Loucy (cell line): ENCODE measurements around the gene SRD5A3.

Experiments
- EZH2phosphoT487 ChIP-seq: fragments of 200-600 bp; IDR thresholded peaks from 2 replicates; pipeline ENCODE4 v1.6.1; 2018; ENCODE audit warnings: antibody characterized with exemption, mild to moderate bottlenecking, moderate library complexity, borderline replicate concordance
- TF ChIP-seq, protein P1 (sequence below): fragments of 200-600 bp; sonication (generic); conservative IDR thresholded peaks from 2 replicates; pipeline ENCODE4 v1.5.1; 2014; ENCODE audit warnings: mild to moderate bottlenecking, antibody characterized with exemption, low read length

DNA sequence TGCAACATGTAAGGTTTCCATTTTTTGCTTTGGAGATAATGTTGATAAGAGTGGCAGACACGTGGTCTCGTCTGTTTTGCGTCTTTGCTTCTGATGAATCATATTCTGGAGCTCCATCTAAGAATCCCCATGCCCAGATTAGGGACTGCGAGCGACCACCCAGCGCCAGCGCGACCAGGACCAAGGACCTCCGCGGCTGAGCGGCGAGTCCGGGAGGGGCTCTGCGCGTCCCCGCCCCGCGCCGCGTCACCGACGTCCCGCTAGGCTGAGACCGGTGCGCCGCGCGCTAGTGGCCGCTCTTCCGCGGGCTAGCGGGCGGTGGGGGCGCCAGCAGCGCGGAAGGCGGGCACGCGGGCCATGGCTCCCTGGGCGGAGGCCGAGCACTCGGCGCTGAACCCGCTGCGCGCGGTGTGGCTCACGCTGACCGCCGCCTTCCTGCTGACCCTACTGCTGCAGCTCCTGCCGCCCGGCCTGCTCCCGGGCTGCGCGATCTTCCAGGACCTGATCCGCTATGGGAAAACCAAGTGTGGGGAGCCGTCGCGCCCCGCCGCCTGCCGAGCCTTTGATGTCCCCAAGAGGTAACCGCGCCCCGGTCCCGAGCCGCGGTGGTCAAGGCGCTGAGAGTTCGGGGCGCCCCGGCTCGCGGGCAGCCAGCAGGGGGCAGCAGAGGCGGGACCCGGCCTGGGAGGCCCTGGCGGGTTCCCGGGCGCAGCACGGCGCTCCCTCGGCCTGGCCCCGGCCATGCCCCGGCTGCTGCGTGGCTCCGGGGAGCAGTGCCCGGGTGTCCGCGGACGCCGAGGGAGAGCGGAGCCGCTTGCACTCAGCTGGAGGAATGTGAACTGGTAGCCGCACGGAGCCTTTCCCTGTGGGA lies at the start of gene SRD5A3:
- TF ChIP-seq, protein P1, sequence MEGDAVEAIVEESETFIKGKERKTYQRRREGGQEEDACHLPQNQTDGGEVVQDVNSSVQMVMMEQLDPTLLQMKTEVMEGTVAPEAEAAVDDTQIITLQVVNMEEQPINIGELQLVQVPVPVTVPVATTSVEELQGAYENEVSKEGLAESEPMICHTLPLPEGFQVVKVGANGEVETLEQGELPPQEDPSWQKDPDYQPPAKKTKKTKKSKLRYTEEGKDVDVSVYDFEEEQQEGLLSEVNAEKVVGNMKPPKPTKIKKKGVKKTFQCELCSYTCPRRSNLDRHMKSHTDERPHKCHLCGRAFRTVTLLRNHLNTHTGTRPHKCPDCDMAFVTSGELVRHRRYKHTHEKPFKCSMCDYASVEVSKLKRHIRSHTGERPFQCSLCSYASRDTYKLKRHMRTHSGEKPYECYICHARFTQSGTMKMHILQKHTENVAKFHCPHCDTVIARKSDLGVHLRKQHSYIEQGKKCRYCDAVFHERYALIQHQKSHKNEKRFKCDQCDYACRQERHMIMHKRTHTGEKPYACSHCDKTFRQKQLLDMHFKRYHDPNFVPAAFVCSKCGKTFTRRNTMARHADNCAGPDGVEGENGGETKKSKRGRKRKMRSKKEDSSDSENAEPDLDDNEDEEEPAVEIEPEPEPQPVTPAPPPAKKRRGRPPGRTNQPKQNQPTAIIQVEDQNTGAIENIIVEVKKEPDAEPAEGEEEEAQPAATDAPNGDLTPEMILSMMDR, result peak; percentile 71
- TF ChIP-seq EZH2phosphoT487, result no peak
